Esophagus muscularis mucosa (tissue), 3 donors: ENCODE results near the gene NOS1.

Experiments used
- CTCF ChIP-seq, 3 experiments: fragments of 200-600 bp in 2 of 3; fragments of 450-650 bp in 1 of 3; sonication (generic) in 2 of 3; IDR thresholded peaks; one replicate each; pipeline ENCODE4 v1.5.1; 2017 to 2019; ENCODE audit warnings: antibody characterized with exemption in 3 of 3, mild to moderate bottlenecking in 2 of 3, moderate library complexity in 1 of 3
- POLR2A ChIP-seq: fragments of 450-650 bp; IDR thresholded peaks from one replicate; pipeline ENCODE4 v1.6.1; 2017; ENCODE audit warnings: antibody characterized with exemption, moderate library complexity, mild to moderate bottlenecking, low read depth
- POLR2AphosphoS5 ChIP-seq, 2 donors: sonication (generic); formaldehyde crosslinking; IDR thresholded peaks; one replicate each; pipeline ENCODE4 v1.6.1; 2017; ENCODE audit warnings: antibody characterized with exemption in 2 of 2

- TF ChIP-seq CTCF (IDR thresholded peaks at IDR 0.05) (no peak), POLR2AphosphoS5 (IDR thresholded peaks at IDR 0.05) (no peak), POLR2A (no peak)
Measured at GRCh38 chr12:117333331-117333881, 28.0 kb downstream of the NOS1 start.
